AG04450 (cell line): ENCODE measurements around the gene SLC35E1. TPM values are rescaled to one million over a fixed set of nuclear protein-coding genes. Genes with fewer than 3 reads are reported as not detected.

Experiments
- CTCF ChIA-PET: fragments of 300-600, 350-600 bp; formaldehyde crosslinking; extraction: SDS; loops from one replicate; lab custom pipeline; 2022; ENCODE audit warnings: antibody characterized with exemption, inconsistent platforms; lab: Charles Lee
- POLR2A ChIA-PET: fragments of 350-600 bp; formaldehyde crosslinking; extraction: SDS; loops from one replicate; lab custom pipeline; 2021; ENCODE audit warnings: antibody characterized with exemption, inconsistent platforms; lab: Yijun Ruan, JAX
- DNase-seq: peaks from one replicate; pipeline ENCODE4 v3.0.0-alpha.2; 2011; ENCODE audit warnings: low read depth, low spot score
- H3K27ac ChIP-seq: one replicate; pipeline ENCODE4 v1.5.1; 2012; ENCODE audit warnings: low read depth, low read length, control low read depth
- H3K27me3 ChIP-seq: one replicate; pipeline ENCODE4 v1.6.0; 2012; ENCODE audit warnings: low read length; ENCODE audit not compliant: control insufficient read depth, insufficient read depth
- H3K4me3 ChIP-seq: 2 replicates; pipeline ENCODE4 v1.5.1; 2011; ENCODE audit warnings: mild to moderate bottlenecking, low read depth, low read length, control low read depth
- H3K9me3 ChIP-seq: 2 replicates; pipeline ENCODE4 v1.5.1; 2012; ENCODE audit warnings: low read length; ENCODE audit not compliant: control insufficient read depth, insufficient read depth
- polyA plus RNA-seq: library from polyadenylated mRNA; depleted of rRNA; stranded (reverse); fragments of >200 nt; gene quantifications from 2 replicates; pipeline ENCODE4 v1.2.3, GENCODE V29; 2011
- TF ChIP-seq, protein P1 (sequence below): IDR thresholded peaks from 2 replicates; pipeline ENCODE4 v1.5.1; 2011; ENCODE audit warnings: low read depth, low read length, control low read depth, inconsistent platforms

SLC35E1 gene
- polyA plus RNA-seq, 1 experiment = 35.7 TPM

DNA sequence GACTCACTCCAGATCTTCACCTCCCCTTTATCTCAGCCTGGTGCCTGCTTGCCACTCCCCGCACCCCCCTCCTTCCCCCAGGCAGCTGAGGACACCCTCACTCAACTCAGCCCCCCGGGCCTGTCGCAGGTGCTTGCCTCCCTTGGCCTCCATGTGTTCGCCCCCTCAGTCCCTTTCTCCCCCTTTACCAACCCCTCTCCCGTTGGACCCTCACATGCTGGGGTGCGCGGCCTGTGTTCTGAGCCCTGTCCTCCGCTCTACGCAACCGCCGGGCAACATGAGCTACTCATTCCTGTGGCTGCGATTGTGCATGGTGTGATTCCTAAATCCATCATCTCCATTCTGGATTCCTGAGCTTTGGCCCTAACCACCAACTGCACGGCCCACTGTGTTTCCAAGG is 35.1 kb downstream of the SLC35E1 start:
- CTCF ChIA-PET = interaction anchor here (0.6 to 0.7 kb wide), 3 partner anchors 15 to 31 kb away, joined by 3 to 9 read pairs (median 3); no protein-coding TSS in a partner anchor
- TF ChIP-seq, protein P1, sequence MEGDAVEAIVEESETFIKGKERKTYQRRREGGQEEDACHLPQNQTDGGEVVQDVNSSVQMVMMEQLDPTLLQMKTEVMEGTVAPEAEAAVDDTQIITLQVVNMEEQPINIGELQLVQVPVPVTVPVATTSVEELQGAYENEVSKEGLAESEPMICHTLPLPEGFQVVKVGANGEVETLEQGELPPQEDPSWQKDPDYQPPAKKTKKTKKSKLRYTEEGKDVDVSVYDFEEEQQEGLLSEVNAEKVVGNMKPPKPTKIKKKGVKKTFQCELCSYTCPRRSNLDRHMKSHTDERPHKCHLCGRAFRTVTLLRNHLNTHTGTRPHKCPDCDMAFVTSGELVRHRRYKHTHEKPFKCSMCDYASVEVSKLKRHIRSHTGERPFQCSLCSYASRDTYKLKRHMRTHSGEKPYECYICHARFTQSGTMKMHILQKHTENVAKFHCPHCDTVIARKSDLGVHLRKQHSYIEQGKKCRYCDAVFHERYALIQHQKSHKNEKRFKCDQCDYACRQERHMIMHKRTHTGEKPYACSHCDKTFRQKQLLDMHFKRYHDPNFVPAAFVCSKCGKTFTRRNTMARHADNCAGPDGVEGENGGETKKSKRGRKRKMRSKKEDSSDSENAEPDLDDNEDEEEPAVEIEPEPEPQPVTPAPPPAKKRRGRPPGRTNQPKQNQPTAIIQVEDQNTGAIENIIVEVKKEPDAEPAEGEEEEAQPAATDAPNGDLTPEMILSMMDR = no peak
- DNase-seq = no peak
- H3K27me3 ChIP-seq = no peaks in the 10 kb centered on the region
- no peak overlapping the region for H3K27ac ChIP-seq
- 0 out of 2 replicates have a peak, but pooled peaks cover 2% of the 10 kb centered on the region for H3K9me3 ChIP-seq
- H3K4me3 ChIP-seq = no peak overlapping the region
- POLR2A ChIA-PET = interaction anchor here (0.6 kb wide), 1 partner anchor 20 kb away, joined by 3 read pairs; no protein-coding TSS in a partner anchor

DNA sequence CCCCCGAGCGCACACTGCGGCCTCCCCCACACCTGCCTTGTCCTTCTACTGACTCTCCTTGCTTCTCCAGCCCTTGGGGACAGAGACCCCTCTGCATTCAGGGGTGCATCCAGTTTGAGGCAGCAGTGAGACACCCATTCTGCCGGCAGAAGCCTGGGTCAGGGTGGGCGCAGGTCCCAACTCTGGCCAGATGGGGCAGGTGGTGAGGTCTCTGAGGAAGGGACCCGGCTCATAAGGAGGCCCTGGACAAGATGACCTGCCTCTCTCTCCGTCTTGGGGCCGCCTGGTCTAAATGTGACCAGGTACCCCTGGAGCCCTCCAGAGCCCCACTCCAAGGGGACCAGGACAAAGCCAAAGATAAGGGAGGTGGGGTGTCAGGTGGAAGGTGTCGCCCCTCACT is 36.1 kb downstream of the SLC35E1 start:
- no peak overlapping the region for H3K4me3 ChIP-seq
- H3K27ac ChIP-seq = no peak overlapping the region
- TF ChIP-seq, protein P1 = no peak
- H3K27me3 ChIP-seq = no peaks in the 10 kb centered on the region
- POLR2A ChIA-PET = no interaction called here
- CTCF ChIA-PET = no interaction called here
- 0 out of 2 replicates have a peak, but pooled peaks cover 2% of the 10 kb centered on the region for H3K9me3 ChIP-seq
- no peak for DNase-seq

DNA sequence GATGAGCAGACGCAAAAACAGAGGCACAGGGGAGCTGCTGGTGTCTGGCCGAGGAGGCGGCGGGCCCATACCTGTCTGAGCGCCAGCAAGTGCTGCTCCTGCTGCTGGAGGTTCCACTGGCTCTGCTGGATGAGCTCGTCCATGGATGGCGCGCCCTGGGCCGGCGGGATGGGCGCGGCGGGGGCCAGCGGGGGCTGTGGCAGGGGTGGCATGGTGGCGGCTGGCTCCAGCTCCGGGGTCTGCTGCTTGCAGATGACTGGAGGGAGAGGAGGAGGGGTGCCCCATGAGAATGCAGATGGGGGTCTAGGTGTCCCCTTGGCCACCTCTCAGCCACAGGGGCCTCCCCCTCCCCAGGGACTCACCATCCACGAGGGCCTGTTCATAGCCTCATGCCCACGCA is 36.8 kb downstream of the SLC35E1 start:
- H3K9me3 ChIP-seq = 0 out of 2 replicates have a peak, but pooled peaks cover 2% of the 10 kb centered on the region
- no peaks in the 10 kb centered on the region for H3K27me3 ChIP-seq
- no peak for DNase-seq
- CTCF ChIA-PET = no interaction called here
- POLR2A ChIA-PET = no interaction called here
- H3K4me3 ChIP-seq = no peak overlapping the region
- H3K27ac ChIP-seq = no peak overlapping the region
- TF ChIP-seq, protein P1 = no peak

DNA sequence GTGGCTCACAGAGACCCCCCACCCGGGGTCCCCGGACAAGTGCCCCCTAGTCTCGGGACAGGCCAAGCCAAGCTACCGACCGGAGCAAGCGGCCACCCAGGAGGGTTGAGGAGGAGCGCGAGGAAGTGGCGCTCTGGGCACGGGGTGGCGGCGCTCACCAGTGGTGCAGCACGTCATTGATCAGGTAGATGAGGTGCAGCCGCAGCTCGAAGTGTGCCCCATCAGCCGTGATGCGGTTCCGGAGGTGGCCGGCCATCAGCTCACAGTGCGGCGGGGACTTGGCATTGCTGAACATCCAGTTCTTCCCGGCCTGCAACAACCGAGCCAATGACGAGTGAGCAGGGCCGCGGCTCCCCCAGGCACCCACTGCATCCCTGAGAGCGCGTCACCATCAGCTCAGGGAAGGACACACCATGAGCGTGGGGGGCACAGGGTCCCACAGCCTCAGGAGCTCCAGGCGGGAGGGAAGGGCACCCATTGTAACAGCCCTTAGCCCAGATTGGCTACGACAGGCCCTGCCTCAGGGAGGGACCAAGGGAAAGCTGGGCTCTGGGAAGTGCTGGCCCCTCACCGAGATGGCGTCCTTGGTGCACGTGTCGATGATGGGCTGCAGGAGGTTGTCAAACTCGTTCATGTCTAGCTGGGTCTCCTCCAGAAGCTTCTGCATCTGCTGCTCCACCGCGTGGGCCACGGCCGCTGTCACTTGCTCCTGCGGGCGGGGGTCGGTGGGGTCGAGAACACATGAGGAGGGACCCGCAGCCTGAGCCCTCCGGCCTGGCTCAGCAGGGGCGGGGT is 39.6 kb downstream of the SLC35E1 start:
- CTCF ChIA-PET = interaction anchor here (0.6 kb wide), 1 partner anchor 10 kb away, joined by 3 read pairs; no protein-coding TSS in a partner anchor

DNA sequence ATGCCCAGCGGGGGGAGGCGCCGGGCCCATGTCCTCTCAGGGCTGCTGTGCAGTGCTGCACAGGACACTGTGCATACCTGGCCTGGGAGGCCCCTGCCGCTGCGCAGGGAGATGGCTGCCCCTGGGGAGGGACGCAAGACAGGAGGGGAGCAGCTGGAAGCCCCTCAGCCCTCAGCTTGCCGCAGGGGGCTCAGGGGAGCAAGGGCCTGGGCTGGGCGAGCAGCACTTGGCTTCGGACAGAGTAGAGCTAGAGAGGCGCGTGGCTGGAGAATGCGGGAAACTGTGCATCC is 40.9 kb downstream of the SLC35E1 start:
- H3K4me3 ChIP-seq = no peak overlapping the region
- CTCF ChIA-PET = no interaction called here
- POLR2A ChIA-PET = no interaction called here
- DNase-seq = no peak
- no peaks in the 10 kb centered on the region for H3K27me3 ChIP-seq
- H3K27ac ChIP-seq = no peak overlapping the region
- TF ChIP-seq, protein P1 = no peak
- H3K9me3 ChIP-seq = no peaks in the 10 kb centered on the region; the same call in 1 of the 2 replicates

More for the DNA sequence above, 39.6 kb downstream of the SLC35E1 start:
- no peaks in the 10 kb centered on the region for H3K27me3 ChIP-seq
- no peaks in the 10 kb centered on the region; the same call in 1 of the 2 replicates for H3K9me3 ChIP-seq
- POLR2A ChIA-PET = no interaction called here
- TF ChIP-seq, protein P1 = no peak
- H3K4me3 ChIP-seq = no peak overlapping the region
- no peak overlapping the region for H3K27ac ChIP-seq
- no peak for DNase-seq
